HepG2 (cell line): ENCODE measurements around the gene NUCB1. TPM values are rescaled to one million over a fixed set of nuclear protein-coding genes. Genes with fewer than 3 reads are reported as not detected.
A peak's percentile ranks its signal among the peaks of the same experiment; 100 is the strongest.

Experiments
- AGO1 ChIP-seq: fragments of 200-400 bp; formaldehyde crosslinking; IDR thresholded peaks from 2 replicates; pipeline ENCODE4 v1.6.1; 2017; ENCODE audit warnings: mild to moderate bottlenecking, low read depth, low read length, moderate library complexity; ENCODE audit not compliant: poor library complexity, severe bottlenecking
- AGO2 ChIP-seq: fragments of 200-400 bp; formaldehyde crosslinking; optimal IDR thresholded peaks from 2 replicates; pipeline ENCODE3; 2017; ENCODE audit warnings: mild to moderate bottlenecking, low read depth, low read length, moderate library complexity
- AHDC1 ChIP-seq: sonication (generic); formaldehyde crosslinking; IDR thresholded peaks from 2 replicates; pipeline ENCODE4 v1.5.1; 2020; ENCODE audit warnings: mild to moderate bottlenecking, missing genetic modification reagents, borderline replicate concordance
- ATF4 ChIP-seq, 2 experiments: fragments of 450-650 bp in 1 of 2; sonication (generic) in 1 of 2; formaldehyde crosslinking; IDR thresholded peaks; 2 replicates each; pipeline versions ENCODE4 v1.5.0 to v1.8.0; 2020 to 2022; ENCODE audit warnings: mild to moderate bottlenecking in 1 of 2, missing genetic modification reagents in 1 of 2
- CENPBD1 ChIP-seq: sonication (generic); formaldehyde crosslinking; IDR thresholded peaks from 2 replicates; pipeline ENCODE4 v1.8.0; 2022; ENCODE audit warnings: missing genetic modification reagents, low read depth, mild to moderate bottlenecking, borderline replicate concordance
- EZH2 ChIP-seq: conservative IDR thresholded peaks from 2 replicates; pipeline ENCODE4 v1.6.1; 2012; ENCODE audit warnings: mild to moderate bottlenecking, low read depth, low read length, moderate library complexity
- FOXA3 ChIP-seq: IDR thresholded peaks from 2 replicates; pipeline ENCODE4 v1.6.1; 2016; ENCODE audit warnings: missing genetic modification reagents, missing compliant biosample characterization
- GATA4 ChIP-seq: sonication (generic); IDR thresholded peaks from 2 replicates; pipeline ENCODE4 v1.6.1; 2016; ENCODE audit warnings: antibody characterized with exemption, low read depth, borderline replicate concordance
- MAFG ChIP-seq: sonication (generic); formaldehyde crosslinking; IDR thresholded peaks from 2 replicates; pipeline ENCODE4 v1.5.1; 2020; ENCODE audit warnings: mild to moderate bottlenecking, missing genetic modification reagents
- MIXL1 ChIP-seq: IDR thresholded peaks from 2 replicates; pipeline ENCODE4 v1.6.1; 2016
- MYNN ChIP-seq: sonication (generic); formaldehyde crosslinking; IDR thresholded peaks from 2 replicates; pipeline ENCODE4 v1.4.0; 2020; ENCODE audit warnings: mild to moderate bottlenecking, low read depth, missing genetic modification reagents
- PBX3 ChIP-seq: sonication (generic); formaldehyde crosslinking; IDR thresholded peaks from 2 replicates; pipeline ENCODE4 v1.8.1; 2023; ENCODE audit warnings: missing genetic modification reagents, inconsistent platforms, borderline replicate concordance
- PITX1 ChIP-seq: sonication (generic); formaldehyde crosslinking; IDR thresholded peaks from 2 replicates; pipeline ENCODE4 v1.5.1; 2020; ENCODE audit warnings: mild to moderate bottlenecking, missing genetic modification reagents
- SP4 ChIP-seq: sonication (generic); formaldehyde crosslinking; IDR thresholded peaks from 2 replicates; pipeline ENCODE4 v1.8.1; 2023; ENCODE audit warnings: mild to moderate bottlenecking, missing genetic modification reagents
- SPEN ChIP-seq: sonication (generic); formaldehyde crosslinking; IDR thresholded peaks from 2 replicates; pipeline ENCODE4 v1.5.1; 2020; ENCODE audit warnings: low read depth, mild to moderate bottlenecking, missing genetic modification reagents
- ZBTB43 ChIP-seq: sonication (generic); formaldehyde crosslinking; conservative IDR thresholded peaks from 2 replicates; pipeline ENCODE4 v1.4.0; 2020; ENCODE audit warnings: missing genetic modification reagents
- ZNF143 ChIP-seq: sonication (generic); formaldehyde crosslinking; IDR thresholded peaks from 2 replicates; pipeline ENCODE4 v1.4.0; 2020; ENCODE audit warnings: missing genetic modification reagents
- ZNF670 ChIP-seq: sonication (generic); formaldehyde crosslinking; IDR thresholded peaks from 2 replicates; pipeline ENCODE4 v1.8.0; 2022; ENCODE audit warnings: mild to moderate bottlenecking, missing genetic modification reagents, borderline replicate concordance
- polyA plus RNA-seq, 8 experiments: library from polyadenylated mRNA; depleted of rRNA in 3 of 8; stranded (reverse) in 7 of 8; unstranded in 1 of 8; fragments of >200 nt; fragmentation: Illumina TruSeq in 4 of 8; extraction: Trizol in 4 of 8; gene quantifications; 2 replicates each; pipeline versions ENCODE4 v1.2.1 to v1.2.3, GENCODE V29; 2011 to 2016; ENCODE audit warnings: low read depth in 4 of 8, missing spikeins in 1 of 8, mixed read lengths in 1 of 8; ENCODE audit not compliant: insufficient read depth in 1 of 8
- total RNA-seq, 5 experiments: library from RNA; depleted of rRNA; stranded (reverse); fragments of >200 nt; fragmentation: Illumina TruSeq; extraction: Trizol; gene quantifications; 2 replicates each; pipeline ENCODE4 v1.2.3, GENCODE V29; 2016; ENCODE audit warnings: low read depth in 1 of 5

NUCB1 gene
- total and polyA plus RNA-seq, 2 of the 13 experiments (the other 11 are each of a cell fraction or from before 2014, with no cell fraction given) = 82.3 to 106 TPM

GRCh38 chr19:48967346-48968178 lies 67.5 kb downstream of the NUCB1 start (continued):
- TF ChIP-seq PBX3 (CRISPR knock-in tag) (0 out of 2 replicates have a peak, but pooled peaks have one; percentile 43), SP4 (CRISPR knock-in tag) (no peak), MYNN (CRISPR knock-in tag) (no peak), CENPBD1 (CRISPR knock-in tag) (no peak), ZNF670 (no peak), AGO2 (peak; percentile 93), MAFG (CRISPR knock-in tag) (peak; percentile 89), GATA4 (peak; percentile 58; the same call in 1 of the 2 replicates), EZH2 (no peak), ZNF143 (no peak; the same call in 1 of the 2 replicates), SPEN (CRISPR knock-in tag) (no peak; the same call in 1 of the 2 replicates), AHDC1 (0 out of 2 replicates have a peak, but pooled peaks have one; percentile 31), MIXL1 (CRISPR knock-in tag) (0 out of 2 replicates have a peak, but pooled peaks have one; percentile 9), ZBTB43 (0 out of 2 replicates have a peak, but pooled peaks have one; percentile 9), ATF4 (CRISPR knock-in tag; IDR thresholded peaks at IDR 0.05) (peak in 1 of 2 experiments; percentile 74; a peak in 1 of 4 replicates), PITX1 (no peak), FOXA3 (CRISPR knock-in tag) (no peak; the same call in none of the 2 replicates), AGO1 (peak; percentile 99)
